Stimulated activated naive CD8-positive, alpha-beta T cell treated with anti-CD3 and anti-CD28 coated beads, Interleukin-15, Interleukin-2, amounts not matched to agents 100 U/mL and 50 U/mL, for 24 hours (primary cell): Measurements from ENCODE around the gene IL1RL1.

Source experiments
- ATAC-seq: fragments of 150-1000 bp; cut with Tn5 transposase; one replicate; pipeline ENCODE4 v1.10.0; 2021
- DNase-seq: peaks from one replicate; pipeline ENCODE4 v3.0.0; 2021

The IL1RL1 gene

GRCh38 chr2:102369866-102370265, 58.5 kb downstream of the IL1RL1 start:
- ATAC-seq (no peak), DNase-seq (no peak)

DNA sequence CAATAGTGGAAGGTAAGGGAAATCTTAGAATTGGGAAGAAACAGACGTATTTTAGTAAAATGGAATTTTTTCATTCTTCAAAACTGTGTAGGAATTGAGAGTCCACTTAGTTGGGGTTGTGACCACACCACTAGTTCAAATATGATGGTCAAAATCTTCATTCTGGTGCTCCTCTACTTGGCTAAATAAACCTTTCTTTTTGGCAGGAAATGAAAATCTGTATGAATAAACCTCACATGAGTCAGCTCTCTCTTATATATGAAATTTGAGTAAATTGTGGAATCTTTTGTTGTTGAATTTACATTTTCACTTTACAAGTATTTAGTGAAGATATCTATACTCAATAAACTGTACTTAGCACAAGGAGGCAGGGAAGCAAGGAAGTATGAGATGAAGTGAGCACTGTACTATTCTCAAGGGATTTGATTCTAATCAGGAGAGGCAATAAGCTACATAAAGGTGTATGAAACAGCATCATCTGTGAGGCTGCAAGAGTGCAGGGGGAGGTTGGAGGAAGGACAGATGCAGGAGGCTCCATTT, 64.8 kb downstream of the IL1RL1 start:
- ATAC-seq (no peak), DNase-seq (no peak)

GRCh38 chr2:102383722-102384121, 72.4 kb downstream of the IL1RL1 start:
- ATAC-seq = no peak
- DNase-seq = no peak

- DNase-seq = no peak
- no peak for ATAC-seq
Observed at GRCh38 chr2:102385522-102385921, 74.2 kb downstream of the IL1RL1 start.

GRCh38 chr2:102386004-102386403, 74.6 kb downstream of the IL1RL1 start:
- ATAC-seq = no peak
- DNase-seq = no peak

GRCh38 chr2:102386867-102387541, 75.6 kb downstream of the IL1RL1 start:
- DNase-seq (no peak), ATAC-seq (no peak)

GRCh38 chr2:102387763-102388546, 76.6 kb downstream of the IL1RL1 start:
- ATAC-seq = no peak
- DNase-seq = no peak

GRCh38 chr2:102391565-102391964, 80.2 kb downstream of the IL1RL1 start:
- DNase-seq (peak; percentile 31), ATAC-seq (peak; percentile 55)

GRCh38 chr2:102392096-102392495, 80.7 kb downstream of the IL1RL1 start:
- DNase-seq (no peak), ATAC-seq (no peak)

- ATAC-seq (no peak), DNase-seq (no peak)
Observed at GRCh38 chr2:102392942-102393341, 81.6 kb downstream of the IL1RL1 start.

GRCh38 chr2:102396012-102396411, 84.6 kb downstream of the IL1RL1 start:
- DNase-seq = no peak

DNA sequence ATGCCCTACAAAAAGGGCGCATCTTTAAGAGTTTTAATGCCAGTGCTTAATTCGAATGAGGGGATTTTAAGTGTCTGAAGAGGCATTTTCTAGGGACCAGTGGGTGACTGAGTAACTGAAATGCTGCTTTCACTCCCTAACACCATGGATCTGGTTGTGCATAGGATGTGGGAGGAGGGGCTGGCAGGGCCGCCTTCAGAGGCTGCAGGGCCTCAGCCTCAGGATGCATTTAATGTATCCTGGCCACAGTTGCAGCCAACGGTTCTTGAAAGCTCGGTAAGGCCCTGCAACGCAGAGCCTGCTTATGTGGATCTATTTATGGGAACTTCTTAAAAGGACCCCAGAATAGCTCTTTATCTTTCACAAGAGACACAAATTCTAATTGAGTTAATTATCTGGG, 85.8 kb downstream of the IL1RL1 start:
- ATAC-seq = no peak
- no peak for DNase-seq

More at GRCh38 chr2:102396012-102396411, 84.6 kb downstream of the IL1RL1 start:
- no peak for ATAC-seq

DNA sequence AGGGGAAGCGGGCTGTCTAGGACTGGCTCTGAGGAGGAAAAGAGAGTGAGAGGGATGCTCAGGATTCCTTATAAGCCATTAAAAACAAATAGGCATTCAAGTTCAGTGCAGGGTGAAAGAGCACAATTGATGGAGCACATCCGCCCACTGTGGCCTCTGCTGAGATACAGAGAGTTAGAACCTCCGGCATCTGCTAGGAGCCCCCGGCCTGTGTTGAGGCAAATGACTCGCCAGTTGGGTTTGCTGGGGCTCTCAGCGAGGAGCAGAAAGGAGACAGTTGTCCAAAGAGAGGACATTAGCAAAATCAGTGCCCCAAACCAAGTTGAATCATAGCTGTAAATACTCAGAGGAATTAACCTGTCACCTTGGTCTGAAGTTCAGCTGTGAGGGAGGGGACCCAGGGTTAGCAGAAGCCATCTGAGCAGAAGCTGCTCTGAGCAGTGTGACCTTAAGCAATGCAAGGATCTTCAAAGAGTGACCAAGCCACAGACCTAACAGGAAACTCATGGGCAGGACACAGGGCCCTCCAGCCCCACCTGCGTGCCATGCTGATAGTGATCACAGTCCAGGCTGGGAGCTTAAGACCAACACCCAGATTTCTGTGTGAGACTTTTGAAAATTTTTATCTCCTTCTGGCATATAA, 88.3 kb downstream of the IL1RL1 start:
- ATAC-seq = peak; percentile 43
- no peak for DNase-seq

DNA sequence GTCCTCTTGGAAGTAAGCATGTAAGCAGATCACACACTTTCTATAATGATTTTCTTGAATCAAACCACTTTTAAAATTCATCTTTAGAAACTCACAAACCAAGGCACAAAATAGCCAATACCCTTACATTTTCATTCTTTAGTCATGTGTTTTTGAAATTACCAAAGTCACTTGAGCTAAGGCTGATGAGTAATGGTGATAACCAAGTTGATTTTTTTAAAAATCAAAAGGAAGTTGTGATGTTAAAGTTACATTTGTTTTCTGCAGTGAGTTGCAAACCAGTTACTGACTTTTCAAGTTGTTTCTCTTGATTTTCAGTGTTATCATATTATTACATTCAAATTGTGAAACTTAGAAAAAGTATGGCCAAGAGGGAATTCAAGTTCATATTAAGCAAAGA, 90.1 kb downstream of the IL1RL1 start:
- ATAC-seq = no peak
- DNase-seq = no peak
